GM18507 (cell line): Measurements from ENCODE around the gene DSCAML1.

Source experiments
- DNase-seq: peaks from one replicate; pipeline ENCODE4 v3.0.0; 2011; ENCODE audit warnings: low read depth; ENCODE audit not compliant: insufficient read length; ENCODE audit errors: extremely low spot score
- FAIRE-seq: peaks from 2 replicates; lab custom pipeline; 2011; peaks lifted over from hg19 to GRCh38; lab: Jason Lieb, UNC

DSCAML1 gene

GRCh38 chr11:117806846-117807245 is 9.8 kb upstream of the DSCAML1 start:
- FAIRE-seq: no peak
- no peak for DNase-seq

GRCh38 chr11:117805045-117805444 is 8.0 kb upstream of the DSCAML1 start:
- no peak for FAIRE-seq
- DNase-seq: no peak

- FAIRE-seq (no peak), DNase-seq (no peak)
Observed at GRCh38 chr11:117803896-117804295, 6.9 kb upstream of the DSCAML1 start.

- no peak for FAIRE-seq
- DNase-seq: no peak
Observed at GRCh38 chr11:117799634-117800033, 2.6 kb upstream of the DSCAML1 start.

GRCh38 chr11:117796456-117796871 is 552 bp downstream of the DSCAML1 start:
- no peak for DNase-seq
- no peak for FAIRE-seq

DNA sequence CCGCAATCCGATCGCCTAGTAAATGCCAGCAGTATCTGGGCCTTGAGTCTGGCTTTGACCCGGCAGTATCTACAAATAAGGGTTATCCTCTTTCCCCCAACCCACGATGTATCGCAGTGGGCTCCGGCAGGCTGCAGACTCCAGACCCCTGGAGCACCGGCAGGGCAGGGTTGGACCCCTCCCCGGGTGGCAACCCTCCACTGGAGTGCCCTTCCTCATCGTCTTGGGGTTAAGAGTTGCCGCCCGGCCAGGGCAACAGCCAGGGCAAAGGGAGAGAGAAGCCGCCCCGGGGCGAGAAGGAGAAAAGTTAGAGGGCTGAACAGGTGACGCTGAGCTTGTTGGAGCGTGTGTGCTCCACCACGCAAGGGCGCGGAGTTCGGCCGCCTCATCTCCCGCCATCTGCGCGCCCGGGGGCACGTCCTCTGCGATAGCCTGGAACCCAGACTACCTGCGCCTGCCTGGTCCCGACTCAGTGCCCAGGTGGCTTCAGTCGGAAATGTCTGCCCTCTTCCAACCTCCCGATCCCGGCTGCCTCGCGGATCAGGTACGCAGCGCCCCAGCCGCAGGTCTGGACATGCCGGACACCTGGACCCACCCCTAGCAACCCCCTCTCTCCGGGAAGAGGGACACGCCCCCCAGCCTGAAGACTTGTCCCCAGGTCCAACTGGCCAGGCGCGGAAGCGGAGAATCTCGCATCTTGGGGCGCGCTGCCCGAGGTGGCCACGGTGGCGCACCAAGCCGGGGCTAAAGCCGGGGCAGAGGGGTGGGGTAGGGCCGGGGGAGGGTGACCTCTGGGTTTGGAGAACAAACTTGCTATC is 1.2 kb downstream of the DSCAML1 start:
- no peak for DNase-seq
- no peak for FAIRE-seq

GRCh38 chr11:117794772-117795629 is 2.0 kb downstream of the DSCAML1 start:
- FAIRE-seq (no peak), DNase-seq (no peak)

DNA sequence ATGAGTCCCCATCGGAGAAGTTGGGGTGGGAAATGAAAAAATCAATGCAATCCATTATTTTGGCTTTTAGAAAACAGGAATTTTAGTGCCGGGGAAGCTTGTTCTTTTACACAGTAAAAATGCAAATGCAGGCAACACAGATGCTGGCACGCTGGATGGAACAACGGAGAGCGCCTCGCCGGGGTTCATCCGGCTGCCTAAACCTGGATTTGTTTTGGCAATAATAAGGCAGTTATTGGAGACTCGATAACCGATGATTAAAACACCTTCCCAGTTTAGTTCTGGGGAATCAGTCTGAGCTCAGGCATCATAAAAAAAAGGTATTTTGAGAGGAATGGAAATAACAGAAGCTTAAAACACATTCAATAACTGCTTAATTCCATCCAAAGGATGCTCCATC is 2.9 kb downstream of the DSCAML1 start:
- no peak for FAIRE-seq

DNA sequence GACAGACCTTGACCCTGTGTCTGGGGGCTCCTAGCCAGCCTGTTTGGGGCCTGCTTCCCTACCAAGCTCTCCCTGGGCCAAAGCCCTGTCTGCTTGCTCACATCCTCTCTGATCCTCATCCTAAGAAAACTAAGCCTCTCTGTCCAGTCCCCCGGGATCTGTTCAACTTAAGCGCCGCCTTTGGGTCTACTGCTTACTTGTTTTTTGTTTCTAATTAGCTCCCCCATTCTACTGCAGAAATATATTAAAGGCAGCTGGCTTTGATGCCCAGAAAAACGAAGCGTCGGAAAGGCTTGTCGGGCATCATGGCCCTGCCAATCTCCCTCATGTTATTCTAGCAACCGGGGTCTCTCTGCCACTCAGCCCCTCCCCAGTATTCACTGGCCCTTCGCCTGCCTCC is 3.4 kb downstream of the DSCAML1 start:
- FAIRE-seq (no peak), DNase-seq (no peak)

More for the DNA sequence above, 2.9 kb downstream of the DSCAML1 start:
- DNase-seq: no peak

DNA sequence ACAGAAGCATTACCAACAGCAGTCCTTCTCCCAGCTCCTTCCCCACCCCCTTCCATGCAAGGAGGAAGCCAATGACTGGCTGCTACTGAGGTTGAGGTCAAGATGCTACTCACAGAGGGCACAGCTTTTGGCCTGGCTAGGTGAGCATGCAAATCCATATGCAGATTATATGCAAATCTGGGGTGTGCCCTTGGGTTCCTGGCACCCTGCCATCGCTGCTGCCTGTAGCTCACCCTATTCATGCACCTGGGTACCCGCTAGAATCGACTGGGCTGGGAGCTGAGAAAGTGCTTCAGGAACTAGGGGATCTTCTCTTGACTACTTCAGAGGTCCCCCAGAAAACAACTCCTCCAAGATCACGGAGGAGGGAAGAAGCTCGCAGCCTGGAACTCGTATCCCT is 4.0 kb downstream of the DSCAML1 start:
- DNase-seq (no peak), FAIRE-seq (no peak)

- FAIRE-seq (no peak), DNase-seq (no peak)
Observed at GRCh38 chr11:117792241-117792640, 4.8 kb downstream of the DSCAML1 start.

GRCh38 chr11:117790279-117790678 is 6.7 kb downstream of the DSCAML1 start:
- FAIRE-seq: no peak
- no peak for DNase-seq

GRCh38 chr11:117789241-117789640 is 7.8 kb downstream of the DSCAML1 start:
- DNase-seq (no peak), FAIRE-seq (no peak)

GRCh38 chr11:117786135-117786870 is 10.7 kb downstream of the DSCAML1 start:
- no peak for FAIRE-seq
- DNase-seq: no peak

DNA sequence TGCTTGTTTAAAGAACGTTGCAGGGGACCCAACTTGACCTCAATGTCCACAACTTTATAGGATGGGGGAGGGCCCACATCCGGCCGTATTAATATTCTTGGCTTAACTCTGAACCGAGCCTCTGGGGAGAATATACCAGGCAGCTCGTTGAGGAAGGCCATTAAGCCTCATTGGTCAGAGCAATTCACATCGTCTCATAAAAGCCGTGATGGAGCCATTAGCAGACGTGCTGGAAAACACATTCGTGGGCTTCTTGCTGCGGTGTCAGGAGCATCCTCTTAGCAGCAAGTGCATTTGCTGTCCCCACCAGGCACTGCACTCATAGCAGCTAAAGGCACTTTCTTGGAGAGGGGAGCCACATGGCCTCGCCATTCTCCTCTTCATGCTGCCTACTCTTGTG is 14.9 kb downstream of the DSCAML1 start:
- DNase-seq (no peak), FAIRE-seq (no peak)

DNA sequence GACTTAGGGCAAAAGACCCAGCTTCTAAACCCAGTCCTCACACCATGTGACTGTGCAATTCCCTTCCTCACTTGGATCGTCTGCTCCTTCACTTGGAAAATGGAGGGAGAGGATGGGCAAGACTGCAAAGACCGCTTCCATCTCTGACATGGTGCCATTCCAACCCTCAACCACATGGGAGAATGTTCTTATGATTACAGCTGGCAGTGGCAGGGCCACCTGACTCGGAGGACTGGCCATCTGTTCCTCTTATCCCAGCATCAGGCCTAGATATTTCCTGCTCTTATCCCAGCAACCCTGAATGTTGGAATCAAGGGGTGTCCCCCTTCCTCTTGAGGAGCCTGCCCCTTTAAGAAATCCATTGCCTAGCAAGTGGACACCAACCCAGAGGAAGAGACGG is 15.4 kb downstream of the DSCAML1 start:
- DNase-seq (no peak), FAIRE-seq (no peak)

- no peak for DNase-seq
- FAIRE-seq: no peak
Observed at GRCh38 chr11:117780456-117780855, 16.6 kb downstream of the DSCAML1 start.

GRCh38 chr11:117774553-117774952 is 22.5 kb downstream of the DSCAML1 start:
- no peak for FAIRE-seq
- DNase-seq: no peak

- FAIRE-seq (no peak), DNase-seq (no peak)
Observed at GRCh38 chr11:117772360-117772759, 24.7 kb downstream of the DSCAML1 start.

DNA sequence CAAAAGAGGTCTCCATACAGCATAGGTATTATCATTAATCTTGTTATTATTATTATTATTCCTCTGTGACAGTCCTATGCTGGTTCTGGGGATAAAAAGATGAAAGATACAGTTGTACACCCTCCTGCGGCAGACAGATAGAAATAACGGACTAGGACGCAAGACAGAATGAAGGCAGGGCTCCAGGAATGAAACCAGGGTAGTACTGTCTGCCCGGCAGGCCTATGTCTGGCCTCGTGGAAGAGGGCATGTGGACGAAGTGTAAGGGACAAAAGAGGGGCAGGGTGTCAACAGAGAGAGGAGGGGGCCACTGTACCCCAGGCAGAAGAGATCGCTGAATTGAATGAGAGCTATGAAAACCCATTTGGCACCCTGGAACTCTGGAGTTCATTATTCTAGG is 25.2 kb downstream of the DSCAML1 start:
- FAIRE-seq (no peak), DNase-seq (no peak)
